ENCODE measurements around the gene DISC1. TPM values are rescaled to one million over a fixed set of nuclear protein-coding genes. Genes with fewer than 3 reads are reported as not detected.

DISC1 gene
- total and polyA plus RNA-seq, 2 donors (not counting 3 experiments of a cell fraction or from before 2014, with no cell fraction given): 3.3 to 14.7 TPM

- DNase-seq (ENCODE audit: low read depth, low spot score): no peak
- H3K9ac ChIP-seq (replicated peaks; ENCODE audit: extremely low read depth, insufficient read depth, low read length): no peak overlapping the region
- no peak overlapping the region for H3K4me3 ChIP-seq (replicated peaks in 1 of 3; ENCODE audit: insufficient read depth in 1 of 3, low read depth in 1 of 3, low read length in 3 of 3)
- TF ChIP-seq MYC (IDR thresholded peaks at IDR 0.05; ENCODE audit: low read depth, low read length) (no peak), GATA2 (IDR thresholded peaks at IDR 0.05; ENCODE audit: insufficient read depth, insufficient read length, low read depth, low read length) (no peak), EZH2 (IDR thresholded peaks at IDR 0.05; ENCODE audit: borderline replicate concordance, low read depth, low read length, severe bottlenecking) (no peak), FOS (IDR thresholded peaks at IDR 0.05; ENCODE audit: borderline replicate concordance, insufficient read depth, low read length) (no peak), POLR2AphosphoS5 (IDR thresholded peaks at IDR 0.05; ENCODE audit: insufficient read depth, low read depth, low read length) (no peak), JUN (IDR thresholded peaks at IDR 0.05; ENCODE audit: borderline replicate concordance, insufficient read depth, insufficient read length, low read depth) (no peak), POLR2A (IDR thresholded peaks at IDR 0.05; ENCODE audit: low read depth, low read length) (no peak)
- TF ChIP-seq, protein P1, sequence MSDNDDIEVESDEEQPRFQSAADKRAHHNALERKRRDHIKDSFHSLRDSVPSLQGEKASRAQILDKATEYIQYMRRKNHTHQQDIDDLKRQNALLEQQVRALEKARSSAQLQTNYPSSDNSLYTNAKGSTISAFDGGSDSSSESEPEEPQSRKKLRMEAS (IDR thresholded peaks at IDR 0.05; ENCODE audit: insufficient read depth, insufficient read length): no peak
- TF ChIP-seq, protein P2, sequence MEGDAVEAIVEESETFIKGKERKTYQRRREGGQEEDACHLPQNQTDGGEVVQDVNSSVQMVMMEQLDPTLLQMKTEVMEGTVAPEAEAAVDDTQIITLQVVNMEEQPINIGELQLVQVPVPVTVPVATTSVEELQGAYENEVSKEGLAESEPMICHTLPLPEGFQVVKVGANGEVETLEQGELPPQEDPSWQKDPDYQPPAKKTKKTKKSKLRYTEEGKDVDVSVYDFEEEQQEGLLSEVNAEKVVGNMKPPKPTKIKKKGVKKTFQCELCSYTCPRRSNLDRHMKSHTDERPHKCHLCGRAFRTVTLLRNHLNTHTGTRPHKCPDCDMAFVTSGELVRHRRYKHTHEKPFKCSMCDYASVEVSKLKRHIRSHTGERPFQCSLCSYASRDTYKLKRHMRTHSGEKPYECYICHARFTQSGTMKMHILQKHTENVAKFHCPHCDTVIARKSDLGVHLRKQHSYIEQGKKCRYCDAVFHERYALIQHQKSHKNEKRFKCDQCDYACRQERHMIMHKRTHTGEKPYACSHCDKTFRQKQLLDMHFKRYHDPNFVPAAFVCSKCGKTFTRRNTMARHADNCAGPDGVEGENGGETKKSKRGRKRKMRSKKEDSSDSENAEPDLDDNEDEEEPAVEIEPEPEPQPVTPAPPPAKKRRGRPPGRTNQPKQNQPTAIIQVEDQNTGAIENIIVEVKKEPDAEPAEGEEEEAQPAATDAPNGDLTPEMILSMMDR (IDR thresholded peaks at IDR 0.05; ENCODE audit: extremely low read depth in 1 of 2, insufficient read depth in 1 of 2, low read depth in 1 of 2, low read length in 2 of 2): no peak
- no peak overlapping the region for H3K4me2 ChIP-seq (ENCODE audit: insufficient read depth, low read length)
- H3K79me2 ChIP-seq (ENCODE audit: control insufficient read depth, insufficient read depth, low read length): no peaks in the 10 kb centered on the region
- H3K9me3 ChIP-seq (replicated peaks; ENCODE audit: control insufficient read depth, insufficient read depth, low read length): no peaks in the 10 kb centered on the region
- no peak for FAIRE-seq
- intact Hi-C loops (cut with micrococcal nuclease): loop anchor here (10.0 kb wide), 1 partner anchor 1513 kb away; no protein-coding TSS in a partner anchor
- dilution Hi-C loops (cut with MboI; ENCODE audit: extremely low pct_ligation_motif_present, low sequenced_read_pairs): no loop called here
- no peaks in the 10 kb centered on the region for H3K36me3 ChIP-seq (ENCODE audit: control insufficient read depth in 2 of 2, extremely low read depth in 1 of 2, insufficient read depth in 2 of 2, low read length in 2 of 2)
- no TSS peak for BruUV-seq (replicated peaks)
- no peaks in the 10 kb centered on the region for H3K4me1 ChIP-seq (ENCODE audit: control insufficient read depth, extremely low read depth, insufficient read depth, low read length)
- H3K27me3 ChIP-seq (ENCODE audit: control insufficient read depth in 2 of 2, insufficient read depth in 2 of 2, low read length in 2 of 2): no peaks in the 10 kb centered on the region
- POLR2A ChIA-PET: no interaction called here
- H4K20me1 ChIP-seq (replicated peaks; ENCODE audit: control insufficient read depth, extremely low read depth, insufficient read depth, low read length): no peaks in the 10 kb centered on the region
- CTCF ChIA-PET: no interaction called here
- H2AFZ ChIP-seq (ENCODE audit: low read depth, low read length): no peak overlapping the region
- no peak overlapping the region for H3K27ac ChIP-seq (ENCODE audit: insufficient read depth, low read depth, low read length)
- no peaks in the 10 kb centered on the region for H3K9me1 ChIP-seq (replicated peaks; ENCODE audit: control insufficient read depth, extremely low read depth, insufficient read depth, low read length)
Observed at GRCh38 chr1:231721436-231721835, 94.8 kb downstream of the DISC1 start.
